Stomach smooth muscle (tissue), 2 donors: Measurements from ENCODE around the gene NF2.

Source experiments
- H3K27ac ChIP-seq: one replicate; pipeline ENCODE4 v1.7.0; 2013; ENCODE audit warnings: mild to moderate bottlenecking, low read length, inconsistent platforms
- H3K27me3 ChIP-seq, 2 donors: one replicate each; pipeline ENCODE4 v1.7.0; 2013; ENCODE audit warnings: low read length in 2 of 2; ENCODE audit not compliant: insufficient read depth in 2 of 2, control insufficient read depth in 1 of 2
- H3K36me3 ChIP-seq, 2 donors: one replicate each; pipeline ENCODE4 v1.7.0; 2013; ENCODE audit warnings: low read length in 2 of 2; ENCODE audit not compliant: control insufficient read depth in 2 of 2, insufficient read depth in 2 of 2
- H3K4me1 ChIP-seq: one replicate; pipeline ENCODE4 v1.7.0; 2013; ENCODE audit warnings: low read length; ENCODE audit not compliant: control insufficient read depth, insufficient read depth
- H3K4me3 ChIP-seq, 2 donors: one replicate each; pipeline ENCODE4 v1.7.0; 2013; ENCODE audit warnings: low read length in 2 of 2
- H3K9ac ChIP-seq, 2 donors: one replicate each; pipeline ENCODE4 v1.7.0; 2013; ENCODE audit warnings: low read length in 2 of 2, mild to moderate bottlenecking in 1 of 2
- H3K9me3 ChIP-seq, 2 donors: one replicate each; pipeline ENCODE4 v1.7.0; 2013; ENCODE audit warnings: low read length in 2 of 2; ENCODE audit not compliant: control insufficient read depth in 2 of 2
- donor health status: healthy.
- donor health status: Pancreatic carcinoma.

NF2 gene

GRCh38 chr22:29621761-29622526 is 18.5 kb downstream of the NF2 start:
- Histone ChIP-seq H3K27me3 (no peaks in the 10 kb centered on the region), H3K36me3 (no peaks in the 10 kb centered on the region), H3K4me1 (peaks cover 5% of the 10 kb centered on the region), H3K9me3 (no peaks in the 10 kb centered on the region), H3K27ac (no peak overlapping the region), H3K9ac (no peak overlapping the region), H3K4me3 (no peak overlapping the region)

- no peak overlapping the region for H3K9ac ChIP-seq
- H3K9me3 ChIP-seq = no peaks in the 10 kb centered on the region
- no peak overlapping the region for H3K27ac ChIP-seq
- H3K36me3 ChIP-seq = no peaks in the 10 kb centered on the region
- H3K4me1 ChIP-seq = peaks cover under 1% of the 10 kb centered on the region
- no peaks in the 10 kb centered on the region for H3K27me3 ChIP-seq
- no peak overlapping the region for H3K4me3 ChIP-seq
These were observed 19.6 kb downstream of the NF2 start for GRCh38 chr22:29623059-29623458.

- Histone ChIP-seq H3K9ac (no peak overlapping the region), H3K4me1 (no peaks in the 10 kb centered on the region), H3K4me3 (no peak overlapping the region), H3K27me3 (no peaks in the 10 kb centered on the region), H3K9me3 (no peaks in the 10 kb centered on the region), H3K27ac (no peak overlapping the region), H3K36me3 (no peaks in the 10 kb centered on the region)
These were observed 20.2 kb downstream of the NF2 start for GRCh38 chr22:29623553-29624169.

- Histone ChIP-seq H3K9me3 (no peaks in the 10 kb centered on the region), H3K4me1 (no peaks in the 10 kb centered on the region), H3K27me3 (no peaks in the 10 kb centered on the region), H3K4me3 (no peak overlapping the region), H3K27ac (no peak overlapping the region), H3K9ac (no peak overlapping the region), H3K36me3 (no peaks in the 10 kb centered on the region)
These were observed 21.8 kb downstream of the NF2 start for GRCh38 chr22:29625090-29625825.

- Histone ChIP-seq H3K4me3 (no peak overlapping the region), H3K27me3 (no peaks in the 10 kb centered on the region), H3K4me1 (peaks cover 4% of the 10 kb centered on the region), H3K27ac (no peak overlapping the region), H3K9me3 (no peaks in the 10 kb centered on the region), H3K9ac (no peak overlapping the region), H3K36me3 (no peaks in the 10 kb centered on the region)
These were observed 23.2 kb downstream of the NF2 start for GRCh38 chr22:29626497-29627195.

GRCh38 chr22:29627196-29627535 is 23.7 kb downstream of the NF2 start:
- H3K4me3 ChIP-seq = no peak overlapping the region
- no peaks in the 10 kb centered on the region for H3K9me3 ChIP-seq
- no peaks in the 10 kb centered on the region for H3K36me3 ChIP-seq
- H3K27me3 ChIP-seq = no peaks in the 10 kb centered on the region
- no peak overlapping the region for H3K9ac ChIP-seq
- H3K4me1 ChIP-seq = peaks cover 5% of the 10 kb centered on the region
- no peak overlapping the region for H3K27ac ChIP-seq

- Histone ChIP-seq H3K9ac (no peak overlapping the region), H3K4me3 (no peak overlapping the region), H3K9me3 (no peaks in the 10 kb centered on the region), H3K4me1 (peaks cover 7% of the 10 kb centered on the region), H3K27ac (no peak overlapping the region), H3K27me3 (no peaks in the 10 kb centered on the region), H3K36me3 (no peaks in the 10 kb centered on the region)
These were observed 25.8 kb downstream of the NF2 start for GRCh38 chr22:29628996-29629902.

GRCh38 chr22:29629903-29630516 is 26.6 kb downstream of the NF2 start:
- Histone ChIP-seq H3K9ac (no peak overlapping the region), H3K27me3 (no peaks in the 10 kb centered on the region), H3K4me1 (peaks cover 7% of the 10 kb centered on the region), H3K4me3 (no peak overlapping the region), H3K27ac (no peak overlapping the region), H3K9me3 (no peaks in the 10 kb centered on the region), H3K36me3 (no peaks in the 10 kb centered on the region)

- H3K4me1 ChIP-seq = peaks cover 7% of the 10 kb centered on the region
- H3K27me3 ChIP-seq = no peaks in the 10 kb centered on the region
- H3K36me3 ChIP-seq = no peaks in the 10 kb centered on the region
- no peak overlapping the region for H3K4me3 ChIP-seq
- H3K9ac ChIP-seq = no peak overlapping the region
- H3K27ac ChIP-seq = no peak overlapping the region
- no peaks in the 10 kb centered on the region for H3K9me3 ChIP-seq
These were observed 27.6 kb downstream of the NF2 start for GRCh38 chr22:29630987-29631386.
